Measurements from ENCODE around the gene ADGRB3.

DNA sequence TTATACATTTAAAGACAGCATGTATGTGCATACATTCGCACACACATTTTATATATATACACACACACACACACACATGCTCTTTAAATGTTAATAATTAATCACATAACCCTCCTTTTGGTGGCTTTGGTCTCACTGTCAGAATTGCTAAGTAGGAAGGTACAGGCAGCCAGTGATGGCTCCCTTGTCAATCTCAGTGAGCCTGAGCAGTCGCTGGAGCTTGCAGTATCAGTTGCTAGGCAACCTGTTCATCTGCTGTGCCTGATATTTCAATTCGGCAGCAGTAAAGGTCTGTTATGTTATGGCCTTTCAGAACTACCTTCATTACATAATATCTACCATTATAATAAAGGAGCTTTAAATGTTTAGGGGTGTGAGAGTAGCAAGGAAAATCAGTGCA is 787.4 kb downstream of the ADGRB3 start:
- TF ChIP-seq, protein P1, sequence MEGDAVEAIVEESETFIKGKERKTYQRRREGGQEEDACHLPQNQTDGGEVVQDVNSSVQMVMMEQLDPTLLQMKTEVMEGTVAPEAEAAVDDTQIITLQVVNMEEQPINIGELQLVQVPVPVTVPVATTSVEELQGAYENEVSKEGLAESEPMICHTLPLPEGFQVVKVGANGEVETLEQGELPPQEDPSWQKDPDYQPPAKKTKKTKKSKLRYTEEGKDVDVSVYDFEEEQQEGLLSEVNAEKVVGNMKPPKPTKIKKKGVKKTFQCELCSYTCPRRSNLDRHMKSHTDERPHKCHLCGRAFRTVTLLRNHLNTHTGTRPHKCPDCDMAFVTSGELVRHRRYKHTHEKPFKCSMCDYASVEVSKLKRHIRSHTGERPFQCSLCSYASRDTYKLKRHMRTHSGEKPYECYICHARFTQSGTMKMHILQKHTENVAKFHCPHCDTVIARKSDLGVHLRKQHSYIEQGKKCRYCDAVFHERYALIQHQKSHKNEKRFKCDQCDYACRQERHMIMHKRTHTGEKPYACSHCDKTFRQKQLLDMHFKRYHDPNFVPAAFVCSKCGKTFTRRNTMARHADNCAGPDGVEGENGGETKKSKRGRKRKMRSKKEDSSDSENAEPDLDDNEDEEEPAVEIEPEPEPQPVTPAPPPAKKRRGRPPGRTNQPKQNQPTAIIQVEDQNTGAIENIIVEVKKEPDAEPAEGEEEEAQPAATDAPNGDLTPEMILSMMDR (IDR thresholded peaks at IDR 0.05): no peak
- no peak for TF ChIP-seq POLR2A (IDR thresholded peaks at IDR 0.05)
